SW 1271 (cell line): ENCODE results near the gene CIAO3.

ENCODE experiments used
- DNase-seq, 2 experiments: peaks; one replicate each; lab custom pipeline; 2025; lab: John Stamatoyannopoulos, UW

CIAO3 gene

DNA sequence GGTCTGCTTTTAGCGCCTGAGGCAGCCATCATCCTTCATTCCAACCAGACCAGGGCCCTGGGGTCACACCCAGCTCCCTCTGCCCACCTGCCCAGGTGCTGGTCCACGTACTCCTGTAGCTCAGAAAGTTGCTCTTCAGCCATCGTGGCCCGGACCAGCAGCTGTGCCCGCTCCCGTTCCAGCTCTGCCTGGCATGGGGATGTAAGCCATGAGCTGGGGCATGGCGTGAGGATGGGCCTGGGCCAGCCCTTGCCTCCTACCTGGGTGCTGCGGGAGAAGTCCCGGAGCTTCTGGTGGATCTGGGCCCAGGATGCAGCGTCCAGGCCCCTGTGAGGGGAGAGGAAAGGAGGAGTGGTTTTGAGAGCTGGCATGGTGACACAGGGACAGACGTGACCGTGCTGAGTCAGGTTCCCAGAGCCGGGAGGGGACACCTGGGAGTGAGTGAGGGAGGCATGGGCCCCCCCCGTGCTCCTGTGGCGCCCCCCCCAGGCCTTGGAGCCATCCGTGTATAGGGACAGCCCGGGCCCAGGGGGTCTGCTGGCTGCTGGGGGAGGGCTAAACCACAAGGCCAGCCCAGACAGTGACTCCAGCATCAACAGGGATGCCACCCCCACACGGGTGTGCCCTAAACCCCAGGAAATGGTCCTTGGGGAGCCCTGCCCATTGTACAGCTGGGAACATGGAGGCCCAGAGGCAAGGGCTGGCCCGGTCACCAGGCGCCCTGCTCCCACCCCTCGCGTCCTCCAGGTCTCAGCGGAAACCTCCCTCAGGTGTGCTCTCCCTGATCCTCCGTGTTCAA is 17.8 kb downstream of the CIAO3 start:
- no peak for DNase-seq

DNA sequence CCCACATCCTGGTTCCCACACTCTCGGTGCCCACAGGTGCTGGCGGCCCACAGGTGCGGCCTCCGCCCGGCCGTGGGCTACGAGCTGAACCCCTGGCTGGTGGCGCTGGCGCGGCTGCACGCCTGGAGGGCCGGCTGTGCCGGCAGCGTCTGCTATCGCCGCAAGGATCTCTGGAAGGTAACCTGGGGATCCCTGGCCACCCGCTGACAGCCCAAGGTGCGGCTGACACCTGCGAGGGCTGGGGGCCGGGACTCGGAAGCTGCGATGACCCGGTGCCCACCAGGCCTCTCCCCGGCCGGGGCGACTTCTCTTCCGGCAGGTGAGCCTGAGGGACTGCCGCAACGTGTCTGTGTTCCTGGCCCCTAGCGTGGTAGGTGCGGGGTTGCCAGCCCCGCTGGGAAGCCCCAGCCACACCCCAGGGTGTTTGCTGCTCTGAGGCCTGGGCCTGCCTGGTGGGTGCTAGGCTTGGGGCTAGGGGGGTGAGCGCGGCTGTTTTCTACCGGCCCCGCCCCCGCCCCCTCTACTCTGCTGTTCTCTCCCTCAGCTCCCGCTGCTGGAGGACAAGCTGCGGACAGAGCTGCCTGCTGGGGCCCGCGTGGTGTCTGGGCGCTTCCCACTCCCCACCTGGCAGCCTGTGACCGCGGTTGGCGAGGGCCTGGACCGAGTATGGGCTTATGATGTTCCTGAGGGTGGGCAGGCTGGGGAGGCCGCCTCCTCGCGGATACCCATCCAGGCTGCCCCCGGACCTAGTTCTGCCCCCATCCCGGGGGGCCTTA is 18.8 kb downstream of the CIAO3 start:
- no peak for DNase-seq

DNA sequence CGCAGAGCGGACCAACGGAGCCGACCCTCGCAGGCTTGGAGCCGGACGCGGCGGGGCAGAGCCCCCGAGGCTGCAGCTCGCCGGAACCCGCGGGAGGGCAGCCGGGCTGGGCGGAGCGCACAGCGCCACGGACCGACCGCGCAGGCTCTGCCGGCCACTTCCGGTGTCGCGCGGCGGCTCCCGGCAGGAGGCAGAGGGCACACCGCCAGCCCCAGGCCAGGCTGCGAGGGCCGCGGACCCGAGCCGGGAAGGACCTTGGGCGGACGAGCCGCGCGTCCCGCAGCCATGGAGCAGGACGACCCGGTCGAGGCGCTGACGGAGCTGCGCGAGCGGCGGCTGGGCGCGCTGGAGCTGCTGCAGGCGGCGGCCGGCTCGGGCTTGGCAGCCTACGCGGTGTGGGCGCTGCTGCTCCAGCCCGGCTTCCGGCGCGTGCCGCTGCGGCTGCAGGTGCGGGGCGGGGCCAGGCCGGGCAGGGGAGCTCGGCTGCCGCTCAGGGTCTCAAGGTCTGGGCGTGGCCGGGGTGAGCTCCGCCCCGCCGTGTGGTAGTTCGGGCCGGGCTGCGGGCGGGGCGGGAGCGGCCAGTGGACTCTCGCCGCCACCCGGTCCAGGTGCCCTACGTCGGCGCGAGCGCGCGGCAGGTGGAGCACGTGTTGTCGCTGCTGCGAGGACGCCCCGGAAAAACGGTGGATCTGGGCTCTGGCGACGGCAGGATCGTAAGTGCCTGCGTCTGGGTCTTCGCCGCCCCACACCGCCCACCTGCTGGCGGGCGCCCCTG is 19.6 kb downstream of the CIAO3 start, which contains the start of gene ANTKMT:
TSS of gene ANTKMT (plus strand) at position 157 of the 775 bp plus-strand sequence. CDS start at position 286, 129 bp downstream.
- peak; percentile 29 to 58 for DNase-seq

DNA sequence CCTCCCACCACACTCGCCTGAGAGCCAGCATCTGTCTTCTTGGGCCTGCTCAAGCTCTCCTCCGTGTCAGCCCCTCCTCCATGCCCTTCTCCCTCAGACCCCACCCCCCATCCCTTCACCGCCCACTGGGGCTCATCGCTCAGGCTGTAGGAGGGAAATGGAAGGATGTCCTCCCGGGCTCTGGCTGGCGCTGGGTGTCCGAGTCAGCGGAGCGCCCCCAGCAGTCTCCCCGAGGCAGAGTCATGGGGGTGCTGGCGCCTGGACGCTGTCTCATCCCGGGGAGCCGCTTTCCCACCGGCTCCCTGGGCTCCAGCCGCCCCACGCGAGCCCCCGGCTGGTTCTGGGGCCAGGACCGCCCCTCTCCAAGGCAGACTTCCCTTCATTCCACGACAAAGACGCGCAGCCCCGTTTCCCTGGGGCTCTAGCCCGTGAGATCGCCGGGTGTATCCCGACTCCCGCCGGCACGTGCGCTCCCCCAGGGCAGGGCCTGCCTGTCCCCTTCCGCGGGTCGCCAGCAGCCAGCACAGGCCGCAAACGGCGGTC is 20.3 kb downstream of the CIAO3 start:
- DNase-seq = peak; percentile 54 to 59

DNA sequence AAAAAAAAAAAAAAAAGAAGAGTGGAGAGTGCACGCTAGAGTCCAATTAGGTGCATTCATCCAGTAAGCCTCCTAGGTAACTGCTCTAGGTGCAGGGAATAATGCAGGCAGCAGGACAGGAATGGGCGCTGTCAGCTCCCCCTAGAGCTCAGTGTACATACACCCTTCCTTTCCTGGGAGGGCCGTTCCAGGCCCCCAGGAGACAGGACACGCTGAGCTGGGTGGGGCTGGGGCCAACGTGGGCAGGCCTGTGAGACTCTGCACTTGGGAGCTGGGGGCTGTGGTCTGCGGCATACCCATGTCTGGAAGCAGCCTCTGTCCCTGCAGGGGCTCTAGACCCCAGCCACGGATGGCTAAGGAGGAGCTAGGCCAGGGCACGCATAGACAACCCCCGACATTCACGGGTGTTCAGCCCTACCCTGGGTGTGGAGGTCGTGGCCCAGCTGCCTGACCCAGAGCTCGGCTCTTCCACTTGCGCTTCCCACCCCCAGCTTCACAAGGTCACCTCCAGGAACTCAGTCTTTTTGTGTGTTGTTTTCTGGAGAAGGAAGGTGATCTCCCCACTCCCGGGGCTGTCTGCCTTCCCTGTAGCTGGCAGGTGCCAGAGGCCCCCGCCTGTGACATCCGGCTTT is 20.9 kb downstream of the CIAO3 start:
- peak in 1 of 2 experiments; percentile 39 for DNase-seq

DNA sequence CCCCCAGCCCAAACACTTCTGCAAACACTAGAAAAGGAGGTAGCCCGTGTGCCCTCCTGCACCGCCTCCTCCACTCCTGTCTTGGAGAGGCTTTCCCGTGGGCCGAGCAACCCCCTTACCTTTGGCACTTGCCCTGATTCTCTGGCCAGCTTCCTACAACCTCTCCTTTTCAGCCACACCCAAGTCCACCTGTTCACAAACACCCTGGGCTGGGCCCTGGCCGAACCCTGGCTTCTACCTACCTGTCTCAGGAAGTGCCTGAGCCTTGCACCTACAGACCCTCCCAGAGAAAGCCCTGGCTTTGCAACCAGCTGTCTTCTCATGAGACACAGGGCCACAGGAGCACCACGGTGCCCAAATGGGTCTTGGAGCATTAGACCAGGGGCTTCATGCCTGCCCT is 21.9 kb downstream of the CIAO3 start:
- no peak for DNase-seq

DNA sequence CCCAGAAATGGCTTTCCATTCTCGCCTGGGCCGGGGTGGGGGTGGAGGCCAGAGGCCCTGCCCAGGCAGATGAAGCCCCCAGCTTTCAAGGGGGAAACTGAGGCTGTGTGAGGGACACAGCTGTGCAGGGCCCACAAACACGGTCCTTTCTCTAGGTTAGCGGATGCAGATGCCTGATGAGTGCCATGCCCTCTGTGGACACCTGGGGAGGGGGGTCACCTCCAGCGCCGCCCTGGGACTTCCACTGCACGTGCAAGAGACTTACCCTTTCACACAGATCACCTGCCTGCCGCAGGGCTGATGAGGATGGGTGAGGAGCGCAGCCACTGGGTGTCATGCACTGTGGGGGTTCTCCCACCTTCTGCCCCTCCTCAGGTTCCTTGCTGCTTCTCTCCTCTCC is 22.4 kb downstream of the CIAO3 start:
- no peak for DNase-seq

DNA sequence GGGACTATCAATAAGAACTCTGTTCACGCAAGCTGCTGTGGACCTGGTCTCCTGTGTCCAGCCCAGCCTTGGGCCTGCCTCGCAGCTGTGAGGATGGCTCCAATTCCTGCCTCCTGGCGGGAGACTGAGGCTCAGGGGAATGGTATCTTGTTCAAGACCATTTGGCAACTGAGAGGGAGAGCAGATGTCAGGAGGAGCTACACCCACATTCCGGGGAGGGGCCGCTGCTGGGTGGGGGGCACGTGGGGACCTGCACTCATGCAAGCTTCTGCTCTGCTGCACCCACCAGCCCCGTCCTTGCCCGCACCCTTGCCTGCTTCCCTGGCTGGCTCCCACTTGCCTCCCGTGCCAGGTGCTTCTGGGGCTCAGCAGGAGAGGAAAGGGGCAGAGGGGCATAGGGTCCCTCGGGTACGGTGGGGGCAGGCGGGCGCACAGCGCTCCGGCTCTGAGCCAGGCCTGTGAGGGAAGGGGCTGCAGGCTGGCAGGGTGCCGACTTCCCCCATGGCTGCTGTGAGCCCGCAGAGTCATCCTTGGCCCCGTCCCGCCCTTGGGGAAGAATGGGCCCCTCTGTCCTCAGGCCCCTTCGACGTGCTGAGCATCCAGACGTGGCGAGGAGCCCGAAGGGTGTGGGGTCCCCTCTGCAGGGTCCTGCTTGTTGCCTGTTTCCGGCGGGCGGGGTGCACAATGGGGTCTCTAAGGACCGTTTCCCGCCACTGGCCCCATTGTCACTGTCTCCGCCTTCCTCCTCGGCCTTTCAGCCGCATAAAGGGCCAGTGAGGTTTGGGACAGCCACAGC is 23.1 kb downstream of the CIAO3 start:
- no peak for DNase-seq

DNA sequence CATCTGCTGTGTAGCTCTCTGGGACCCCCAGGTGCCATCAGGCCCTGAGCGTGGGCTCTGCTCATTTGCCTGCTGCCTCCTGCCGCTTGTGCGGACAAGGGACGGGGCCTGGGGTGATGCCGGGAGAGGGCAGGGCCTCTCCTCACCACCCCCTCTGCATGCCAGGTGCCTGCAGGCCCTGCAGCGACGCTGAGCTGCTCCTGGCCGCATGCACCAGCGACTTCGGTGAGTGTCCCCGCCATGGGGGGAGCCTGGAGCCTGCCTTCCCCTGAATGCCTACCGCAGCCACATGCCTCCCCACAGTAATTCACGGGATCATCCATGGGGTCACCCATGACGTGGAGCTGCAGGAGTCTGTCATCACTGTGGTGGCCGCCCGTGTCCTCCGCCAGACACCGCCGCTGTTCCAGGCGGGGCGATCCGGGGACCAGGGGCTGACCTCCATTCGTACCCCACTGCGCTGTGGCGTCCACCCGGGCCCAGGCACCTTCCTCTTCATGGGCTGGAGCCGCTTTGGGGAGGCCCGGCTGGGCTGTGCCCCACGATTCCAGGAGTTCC is 23.9 kb downstream of the CIAO3 start:
- no peak for DNase-seq

DNA sequence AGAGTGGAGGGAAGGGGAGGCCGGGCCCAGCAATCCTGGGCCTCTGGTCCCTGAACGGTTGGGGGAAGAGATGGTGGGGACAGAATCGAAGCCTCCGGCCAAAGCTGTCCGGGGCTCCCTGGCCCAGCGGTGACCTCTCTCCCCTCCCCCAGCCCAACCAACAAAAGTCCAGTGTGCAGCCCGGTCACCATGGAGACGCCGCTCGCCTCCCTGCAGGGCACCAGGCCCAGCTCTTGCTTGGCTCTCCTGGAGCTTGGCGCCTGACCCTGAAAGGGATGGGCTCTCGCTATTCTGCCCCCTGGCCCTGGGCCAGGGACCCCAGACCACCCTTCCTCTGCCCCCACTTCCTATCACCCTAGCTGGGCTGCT is 24.6 kb downstream of the CIAO3 start:
- DNase-seq = peak in 1 of 2 experiments; percentile 29

DNA sequence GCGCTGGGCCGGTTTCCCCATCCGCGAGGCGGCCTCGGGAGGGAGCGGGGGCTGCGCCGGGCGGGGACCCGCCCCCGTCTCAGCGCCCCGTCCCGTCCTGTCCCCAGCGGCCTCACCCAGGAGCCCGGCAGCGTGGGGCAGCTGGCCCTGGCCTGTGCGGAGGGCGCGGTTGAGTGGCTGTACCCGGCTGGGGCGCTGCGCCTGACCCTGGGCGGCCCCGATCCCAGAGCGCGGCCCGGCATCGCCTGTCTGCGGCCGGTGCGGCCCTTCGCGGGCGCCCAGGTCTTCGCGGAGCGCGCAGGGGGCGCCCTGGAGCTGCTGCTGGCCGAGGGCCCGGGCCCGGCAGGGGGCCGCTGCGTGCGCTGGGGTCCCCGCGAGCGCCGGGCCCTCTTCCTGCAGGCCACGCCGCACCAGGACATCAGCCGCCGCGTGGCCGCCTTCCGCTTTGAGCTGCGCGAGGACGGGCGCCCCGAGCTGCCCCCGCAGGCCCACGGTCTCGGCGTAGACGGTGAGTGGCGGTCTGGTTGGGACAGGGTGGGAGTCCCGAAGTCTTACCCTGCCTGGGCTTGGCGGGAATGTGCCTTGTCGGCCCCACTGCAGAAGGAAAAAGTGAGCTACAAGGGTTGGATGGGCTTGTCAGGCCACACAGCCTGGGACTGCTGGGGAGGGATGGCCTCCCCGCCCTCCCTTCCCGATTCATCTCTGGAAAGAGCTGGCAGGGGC is 25.2 kb downstream of the CIAO3 start:
- no peak for DNase-seq

DNA sequence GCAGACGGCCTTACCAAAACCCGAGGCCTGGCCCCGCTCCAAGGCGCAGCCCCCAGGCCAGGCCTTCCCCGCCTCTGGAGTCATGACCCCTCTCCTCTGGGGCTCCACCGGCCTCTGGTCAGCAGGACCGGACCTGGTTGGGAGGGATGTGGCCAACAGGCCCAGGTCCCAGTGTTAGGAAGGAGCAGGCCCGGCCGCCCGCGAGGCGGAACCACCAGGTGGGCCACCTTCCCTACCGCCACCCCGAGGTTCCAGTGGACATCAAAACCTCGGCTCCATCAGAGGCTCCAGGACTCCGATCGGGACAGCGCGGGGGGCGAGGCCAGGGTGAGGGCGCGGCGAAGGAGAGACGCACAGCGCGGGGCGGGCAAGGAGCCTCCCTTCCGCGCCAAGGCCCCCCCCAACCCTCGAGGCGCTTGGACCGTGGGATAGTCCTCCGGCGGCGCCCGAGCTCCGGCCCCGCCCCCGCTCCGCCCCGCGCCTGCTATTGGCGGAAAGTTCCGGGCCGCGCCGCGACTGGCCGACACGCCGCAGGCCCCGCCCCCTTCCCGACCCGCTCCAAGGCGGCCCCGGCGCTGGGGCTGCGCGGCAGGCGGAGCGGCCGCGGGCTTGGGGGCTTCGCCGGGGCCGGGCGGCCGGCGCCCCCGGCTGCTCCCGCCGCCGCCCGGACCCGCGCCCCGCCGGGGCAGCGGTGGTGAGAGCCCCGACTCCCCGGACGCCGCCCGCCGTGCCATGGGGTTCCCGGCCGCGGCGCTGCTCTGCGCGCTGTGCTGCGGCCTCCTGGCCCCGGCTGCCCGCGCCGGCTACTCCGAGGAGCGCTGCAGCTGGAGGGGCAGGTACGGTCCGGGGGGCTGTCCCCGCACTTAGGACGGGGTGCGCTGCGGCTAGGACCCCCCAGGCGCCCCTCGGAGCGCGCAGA is 26.0 kb downstream of the CIAO3 start, which contains the start of gene METRN:
TSS of gene METRN (plus strand) at position 561 of the 919 bp plus-strand sequence. CDS start at position 733, 172 bp downstream.
- peak; percentile 33 to 72 for DNase-seq

DNA sequence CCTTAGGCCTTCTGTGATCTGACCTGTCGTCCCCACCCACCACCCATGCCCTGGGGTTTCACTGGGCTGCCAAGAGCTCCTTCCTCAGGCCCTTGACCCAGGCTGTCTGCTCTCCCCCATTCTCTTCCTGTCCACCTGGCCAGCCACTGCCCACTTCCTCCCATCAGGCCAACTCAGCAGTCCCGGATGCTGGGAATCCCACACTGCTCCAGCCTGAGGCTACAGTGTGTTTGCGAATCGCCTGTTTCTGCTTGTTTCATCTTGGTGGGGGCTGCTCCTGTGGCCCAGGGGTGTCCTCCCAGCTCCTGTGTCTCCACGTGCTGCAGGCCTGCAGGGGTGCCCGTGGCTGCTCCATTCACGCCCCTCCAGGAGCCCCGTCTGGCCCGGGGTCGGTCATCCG is 26.7 kb downstream of the CIAO3 start:
- peak in 1 of 2 experiments; percentile 38 for DNase-seq

DNA sequence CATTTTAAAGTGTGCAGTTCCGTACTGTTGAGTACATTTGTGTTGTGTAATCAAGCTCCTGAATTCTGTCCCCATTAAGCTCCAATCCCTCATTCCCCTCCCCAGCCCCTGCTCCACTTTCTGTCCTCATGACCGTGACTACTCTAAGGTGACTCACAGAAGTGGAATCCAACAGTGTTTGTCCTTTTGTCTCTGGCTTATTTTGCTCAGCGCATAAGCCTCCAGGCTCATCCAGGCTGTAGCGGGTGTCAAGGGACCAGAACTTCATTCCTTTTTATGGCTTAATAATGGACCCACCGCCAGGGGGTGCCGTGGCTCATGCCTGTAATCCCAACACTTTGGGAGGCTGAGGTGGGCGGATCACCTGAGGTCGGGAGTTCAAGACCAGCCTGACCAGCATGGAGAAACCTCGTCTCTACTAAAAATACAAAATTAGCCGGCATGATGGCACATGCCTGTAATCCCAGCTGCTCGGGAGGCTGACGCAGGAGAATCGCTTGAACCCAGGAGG is 28.0 kb downstream of the CIAO3 start:
- DNase-seq = peak; percentile 86 to 88

DNA sequence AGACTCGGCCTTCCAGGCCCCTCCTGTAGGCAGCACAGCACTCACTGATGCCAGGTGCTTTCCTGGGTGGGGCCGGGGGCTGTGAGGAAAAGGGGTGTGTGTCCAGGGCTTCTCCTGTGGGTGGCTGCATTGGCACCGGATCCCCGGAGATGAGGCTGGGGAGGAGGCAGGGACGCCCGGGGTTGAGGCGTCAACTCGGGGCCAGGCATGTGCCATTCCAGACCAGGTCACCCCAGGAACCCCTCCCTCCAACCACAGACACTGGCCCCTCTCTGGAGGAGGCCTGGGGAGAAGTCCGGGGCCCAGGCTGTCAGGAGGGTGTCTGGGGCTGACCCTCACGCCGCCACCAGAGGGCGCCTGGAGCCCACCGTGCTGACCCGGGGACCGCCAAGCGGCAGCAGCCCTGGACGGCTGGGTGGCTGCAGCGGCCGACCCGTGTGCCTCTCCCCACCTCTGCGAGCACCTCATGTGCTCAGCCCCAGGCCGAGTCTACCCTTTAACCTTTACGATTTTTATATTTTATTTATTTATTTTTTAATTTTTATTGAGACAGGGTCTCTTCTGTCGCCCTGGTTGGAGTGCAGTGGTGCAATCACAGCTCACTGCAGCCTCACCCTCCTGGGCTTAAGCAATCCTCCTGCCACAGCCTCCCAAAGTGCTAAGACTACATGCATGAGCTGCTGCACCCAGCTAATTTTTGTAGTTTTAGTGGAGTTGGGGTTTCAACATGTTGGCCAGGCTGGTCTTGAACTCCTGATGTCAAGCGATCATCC is 29.1 kb downstream of the CIAO3 start:
- peak in 1 of 2 experiments; percentile 45 for DNase-seq

DNA sequence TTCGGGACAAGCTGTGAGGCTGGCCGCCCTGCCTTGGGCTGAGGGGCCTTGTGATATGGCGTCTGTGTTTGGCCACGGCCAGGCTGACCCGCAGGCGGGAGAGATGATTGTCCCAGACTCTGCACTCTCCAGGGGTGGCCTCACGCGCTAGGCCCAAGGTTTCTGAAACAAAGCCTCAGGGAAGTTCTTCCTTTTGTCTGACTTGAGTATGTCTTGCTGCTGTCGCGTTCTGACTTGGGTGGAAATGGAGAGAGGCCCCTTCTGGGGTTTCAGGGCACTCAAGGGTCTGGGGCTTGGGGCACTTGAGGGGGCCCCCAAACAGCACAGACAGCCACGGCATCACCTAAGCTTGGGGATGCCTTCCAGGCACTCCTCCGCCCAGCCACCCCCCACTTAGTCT is 29.7 kb downstream of the CIAO3 start:
- no peak for DNase-seq

DNA sequence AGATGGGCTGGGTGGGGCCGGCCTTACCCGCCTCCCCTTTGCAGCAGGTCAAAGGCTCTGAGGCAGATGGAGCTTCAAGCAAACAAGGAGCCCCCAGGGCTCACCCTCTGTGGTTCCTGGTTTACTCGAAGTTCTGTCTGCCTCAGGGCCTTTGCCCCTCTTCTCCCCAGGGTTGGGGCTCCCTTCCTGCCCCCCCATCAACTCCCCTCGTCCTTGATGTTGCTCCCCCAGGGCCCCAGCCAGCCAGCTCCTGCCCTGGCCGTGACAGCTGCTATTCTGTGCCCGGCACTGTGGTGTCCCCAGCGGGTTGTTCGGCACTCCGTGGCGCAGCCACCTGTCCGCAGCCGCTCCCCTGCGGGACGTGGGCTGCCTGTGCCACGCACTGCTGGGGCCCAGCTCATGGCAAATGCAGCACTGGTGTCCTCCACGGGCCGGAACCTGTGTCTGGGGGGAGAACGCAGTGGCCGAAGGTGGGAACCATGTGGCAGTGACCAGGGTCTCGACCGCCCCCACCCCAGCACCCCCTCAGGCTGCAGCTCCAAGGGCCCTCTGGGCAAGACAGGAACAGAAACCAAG is 30.2 kb downstream of the CIAO3 start:
- DNase-seq = no peak
